Daoy (cell line): ENCODE data around the gene LMOD3. TPM values are rescaled to one million over a fixed set of nuclear protein-coding genes. Genes with fewer than 3 reads are reported as not detected.
A peak's percentile ranks its signal among the peaks of the same experiment; 100 is the strongest.

ENCODE experiments used
- DNase-seq: peaks from one replicate; pipeline ENCODE4 v3.0.0-alpha.2; 2015; ENCODE audit warnings: low read depth
- total RNA-seq: library from RNA; depleted of rRNA; stranded (reverse); fragments of >200 nt; shearing (Covaris generic); gene quantifications from 2 replicates; pipeline ENCODE4 v1.2.3, GENCODE V29; 2014

LMOD3 gene
- total RNA-seq, 1 experiment from 2014 or later: not detected

- DNase-seq: no peak
Measured at GRCh38 chr3:69121950-69122349, 445 bp downstream of the LMOD3 start.

GRCh38 chr3:69121513-69121912, 882 bp downstream of the LMOD3 start:
- DNase-seq: no peak

GRCh38 chr3:69120879-69121464, 1.4 kb downstream of the LMOD3 start:
- DNase-seq: peak; percentile 68

GRCh38 chr3:69119681-69120080, 2.7 kb downstream of the LMOD3 start:
- no peak for DNase-seq

- no peak for DNase-seq
Measured at GRCh38 chr3:69119138-69119537, 3.3 kb downstream of the LMOD3 start.

GRCh38 chr3:69118555-69118954, 3.8 kb downstream of the LMOD3 start:
- DNase-seq: no peak

GRCh38 chr3:69116897-69117296, 5.5 kb downstream of the LMOD3 start:
- DNase-seq: no peak

- no peak for DNase-seq
Measured at GRCh38 chr3:69116162-69116561, 6.2 kb downstream of the LMOD3 start.

GRCh38 chr3:69115731-69116130, 6.7 kb downstream of the LMOD3 start:
- no peak for DNase-seq

- DNase-seq: no peak
Measured at GRCh38 chr3:69113536-69113935, 8.9 kb downstream of the LMOD3 start.

- DNase-seq: no peak
Measured at GRCh38 chr3:69110941-69111546, 11.4 kb downstream of the LMOD3 start.

- DNase-seq: no peak
Measured at GRCh38 chr3:69108811-69109210, 13.6 kb downstream of the LMOD3 start.

- DNase-seq: no peak
Measured at GRCh38 chr3:69107841-69108240, 14.6 kb downstream of the LMOD3 start.

- DNase-seq: no peak
Measured at GRCh38 chr3:69105320-69105719, 17.1 kb downstream of the LMOD3 start.

- no peak for DNase-seq
Measured at GRCh38 chr3:69104586-69104985, 17.8 kb downstream of the LMOD3 start.

GRCh38 chr3:69103123-69103522, 19.3 kb downstream of the LMOD3 start:
- DNase-seq: no peak

- no peak for DNase-seq
Measured at GRCh38 chr3:69102384-69102783, 20.0 kb downstream of the LMOD3 start.

GRCh38 chr3:69099576-69099975, 22.8 kb downstream of the LMOD3 start:
- DNase-seq: no peak

- no peak for DNase-seq
Measured at GRCh38 chr3:69097407-69098086, 24.8 kb downstream of the LMOD3 start.

- no peak for DNase-seq
Measured at GRCh38 chr3:69096299-69096698, 26.1 kb downstream of the LMOD3 start.

- DNase-seq: no peak
Measured at GRCh38 chr3:69095636-69096035, 26.8 kb downstream of the LMOD3 start.

- DNase-seq: peak; percentile 13
Measured at GRCh38 chr3:69094467-69095205, 27.8 kb downstream of the LMOD3 start.
